HEK293 (cell line): Measurements from ENCODE around the gene PHKA2.

Experiments used
- REST ChIP-seq: fragments of 450-650 bp; formaldehyde crosslinking; IDR thresholded peaks from 2 replicates; pipeline ENCODE4 v1.5.1; 2016; ENCODE audit warnings: missing biosample characterization, missing genetic modification characterization
- ZNF501 ChIP-seq: fragments of 450-650 bp; formaldehyde crosslinking; IDR thresholded peaks from 2 replicates; pipeline ENCODE4 v1.5.1; 2016; ENCODE audit warnings: missing biosample characterization, missing genetic modification characterization
- TF ChIP-seq, protein P1 (sequence below): fragments of 450-650 bp; formaldehyde crosslinking; IDR thresholded peaks from 2 replicates; pipeline ENCODE4 v1.5.1; 2016; ENCODE audit warnings: missing biosample characterization, missing genetic modification characterization

- no peak for TF ChIP-seq ZNF501 (tag by site-specific recombination)
- TF ChIP-seq, protein P1, sequence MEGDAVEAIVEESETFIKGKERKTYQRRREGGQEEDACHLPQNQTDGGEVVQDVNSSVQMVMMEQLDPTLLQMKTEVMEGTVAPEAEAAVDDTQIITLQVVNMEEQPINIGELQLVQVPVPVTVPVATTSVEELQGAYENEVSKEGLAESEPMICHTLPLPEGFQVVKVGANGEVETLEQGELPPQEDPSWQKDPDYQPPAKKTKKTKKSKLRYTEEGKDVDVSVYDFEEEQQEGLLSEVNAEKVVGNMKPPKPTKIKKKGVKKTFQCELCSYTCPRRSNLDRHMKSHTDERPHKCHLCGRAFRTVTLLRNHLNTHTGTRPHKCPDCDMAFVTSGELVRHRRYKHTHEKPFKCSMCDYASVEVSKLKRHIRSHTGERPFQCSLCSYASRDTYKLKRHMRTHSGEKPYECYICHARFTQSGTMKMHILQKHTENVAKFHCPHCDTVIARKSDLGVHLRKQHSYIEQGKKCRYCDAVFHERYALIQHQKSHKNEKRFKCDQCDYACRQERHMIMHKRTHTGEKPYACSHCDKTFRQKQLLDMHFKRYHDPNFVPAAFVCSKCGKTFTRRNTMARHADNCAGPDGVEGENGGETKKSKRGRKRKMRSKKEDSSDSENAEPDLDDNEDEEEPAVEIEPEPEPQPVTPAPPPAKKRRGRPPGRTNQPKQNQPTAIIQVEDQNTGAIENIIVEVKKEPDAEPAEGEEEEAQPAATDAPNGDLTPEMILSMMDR (tag by site-specific recombination) = no peak
- TF ChIP-seq REST (tag by site-specific recombination) = no peak
These were observed 12.4 kb downstream of the PHKA2 start for GRCh38 chrX:18971506-18971905.
